CD4-positive, alpha-beta T cell treated with Interleukin-1 beta for 1 hour (primary cell): ENCODE measurements around the gene LRP2.
A peak's percentile ranks its signal among the peaks of the same experiment; 100 is the strongest.
"Not testable (repeated sequence)": the region's sequence is repeated elsewhere in the genome, so short reads cannot be mapped to it uniquely, and the experiment has no call there.

Experiments used
- DNase-seq, 2 donors: peaks; one replicate each; pipeline ENCODE4 v3.0.0-alpha.2; 2020 to 2022

Gene LRP2

DNA sequence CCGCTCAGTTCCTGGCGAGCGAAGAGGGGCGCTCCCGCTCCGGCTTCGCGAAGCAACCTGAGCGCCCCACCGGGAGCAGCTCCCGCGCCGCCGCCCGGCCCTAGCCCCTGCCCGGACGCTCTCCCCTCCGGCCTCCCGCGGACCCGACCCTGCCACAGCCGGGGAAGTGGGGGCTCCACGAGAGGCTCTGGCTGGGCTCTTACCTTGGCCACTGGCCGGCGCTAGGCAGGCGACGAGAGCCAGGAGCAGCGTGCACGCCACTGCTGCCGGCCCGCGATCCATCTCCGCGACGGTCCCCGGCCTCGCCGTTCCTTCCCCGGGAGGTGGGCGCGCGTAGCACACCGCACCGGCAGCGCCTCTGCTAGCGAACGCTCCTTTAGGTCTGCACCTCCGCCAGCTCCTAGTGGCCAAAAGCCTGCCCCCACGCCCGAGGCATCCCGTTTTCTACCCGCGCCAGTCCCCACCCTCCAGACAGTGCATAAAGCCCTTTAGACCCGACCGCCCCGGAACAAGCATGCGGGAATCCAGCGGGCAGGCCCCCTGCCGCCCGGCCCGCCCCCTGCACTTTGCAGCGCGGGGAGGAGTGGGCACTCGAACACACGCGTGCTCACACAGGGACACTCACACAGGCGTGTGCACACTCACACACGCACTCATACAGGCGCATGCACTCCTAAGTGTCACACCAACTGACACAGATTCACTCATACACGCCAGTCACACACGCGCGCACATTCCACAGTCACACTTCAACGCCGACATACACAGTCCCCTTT is at the start of gene LRP2:
TSS of gene LRP2 (minus strand) at position 417 of the 776 bp plus-strand sequence. CDS start at position 282, 135 bp downstream.
- DNase-seq, result peak in 1 of 2 donors; percentile 21

DNA sequence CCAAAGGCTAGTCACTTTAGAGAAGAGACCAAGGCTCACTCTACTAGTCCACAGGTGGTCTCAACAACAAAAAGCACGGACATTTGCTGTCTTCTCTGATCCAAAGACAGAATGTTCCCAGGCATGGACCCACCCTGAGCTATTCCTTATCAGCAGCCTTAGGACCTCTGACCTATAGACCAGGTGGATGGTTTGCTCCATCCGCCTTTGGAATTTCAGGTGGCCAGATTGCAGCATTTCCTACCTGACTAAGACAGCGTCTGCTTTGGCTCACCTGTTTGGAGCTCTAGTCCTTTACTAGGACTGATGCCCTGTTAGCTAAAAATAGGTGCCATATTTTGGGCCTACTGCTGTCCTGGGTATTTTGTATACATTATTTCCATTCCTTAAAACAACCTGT is 44.6 kb upstream of the LRP2 start:
- no peak for DNase-seq

DNA sequence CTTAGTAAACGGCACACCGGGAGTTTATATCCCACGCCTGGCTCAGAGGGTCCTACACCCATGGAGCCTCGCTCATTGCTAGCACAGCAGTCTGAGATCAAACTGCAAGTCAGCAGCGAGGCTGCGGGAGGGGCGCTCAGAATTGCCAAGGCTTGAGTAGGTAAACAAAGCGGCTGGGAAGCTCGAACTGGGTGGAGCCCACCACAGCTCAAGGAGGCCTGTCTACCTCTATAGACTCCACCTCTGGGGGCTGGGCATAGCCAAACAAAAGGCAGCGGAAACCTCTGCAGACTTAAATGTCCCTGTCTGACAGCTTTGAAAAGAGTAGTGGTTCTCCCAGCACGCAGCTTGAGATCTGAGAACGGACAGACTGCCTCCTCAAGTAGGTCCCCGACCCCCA is 37.2 kb upstream of the LRP2 start:
- DNase-seq, result not testable (repeated sequence)

DNA sequence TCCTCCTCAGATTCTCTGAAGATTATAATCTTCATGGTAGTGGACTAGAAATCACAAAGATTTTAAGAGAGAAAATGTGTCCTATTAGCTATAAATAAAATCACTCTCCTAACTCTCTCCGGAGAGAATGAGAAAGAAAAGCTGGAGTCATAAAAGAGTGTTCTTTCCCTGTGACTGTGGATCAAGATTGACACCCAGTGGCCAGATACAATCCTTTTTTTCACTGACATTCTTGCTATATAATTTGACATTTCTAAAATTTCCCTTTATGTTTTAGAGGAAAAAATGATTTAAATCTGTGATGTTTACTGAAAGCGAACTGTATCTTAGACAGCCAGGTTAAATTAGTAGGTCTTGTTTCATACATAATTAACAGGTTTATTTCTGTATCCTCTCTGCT is 35.4 kb upstream of the LRP2 start:
- DNase-seq, result no peak

DNA sequence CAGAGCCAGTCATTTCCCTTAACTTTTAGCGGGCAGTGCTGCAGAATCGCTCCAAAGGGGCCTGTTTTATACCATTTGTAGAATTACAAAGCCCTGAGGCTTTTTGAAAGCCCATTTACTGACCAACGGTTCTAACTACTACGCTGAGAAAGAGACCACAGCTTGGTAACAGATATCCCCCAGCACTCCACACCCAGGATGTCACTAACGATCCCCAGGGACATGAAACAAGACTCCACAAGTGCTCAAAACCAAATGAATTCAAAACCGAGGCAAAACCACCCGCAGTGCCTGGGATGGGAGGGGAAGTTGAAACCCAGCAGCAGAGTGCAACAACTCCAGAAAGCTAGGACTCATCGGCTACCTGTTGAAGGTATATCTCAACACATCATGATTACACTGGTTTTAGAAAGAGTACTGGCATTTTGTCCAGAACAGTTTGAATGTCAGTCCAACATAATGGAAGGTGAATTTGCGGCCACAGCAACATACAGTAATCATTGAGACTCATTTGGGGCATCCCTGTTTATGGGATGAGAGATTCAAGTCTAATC is 33.6 kb upstream of the LRP2 start:
- DNase-seq, result no peak

DNA sequence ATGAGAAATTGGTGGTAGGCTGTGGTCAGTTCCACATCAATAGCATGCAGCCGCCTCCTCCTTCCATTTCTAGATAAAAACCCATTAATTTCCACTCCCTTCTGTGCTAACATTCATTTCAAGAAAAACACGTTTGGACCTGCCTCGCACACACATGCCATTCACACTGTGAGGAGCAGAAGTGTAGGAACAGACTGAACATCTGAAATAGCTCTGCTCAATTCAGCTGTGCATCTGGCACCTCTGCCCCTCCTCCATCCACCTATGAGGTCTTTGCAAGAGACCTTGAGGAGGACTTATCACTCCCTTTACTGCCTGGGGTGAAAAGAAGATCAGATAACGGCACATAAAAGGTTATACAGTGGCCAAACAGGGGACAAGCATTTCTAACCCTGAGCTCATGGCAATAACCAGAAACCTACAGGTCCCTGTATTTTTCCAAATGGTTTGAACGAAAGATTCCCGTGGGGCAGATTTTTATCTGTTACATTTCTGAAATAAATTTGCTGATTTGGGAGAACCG is 30.8 kb upstream of the LRP2 start:
- DNase-seq, result no peak

DNA sequence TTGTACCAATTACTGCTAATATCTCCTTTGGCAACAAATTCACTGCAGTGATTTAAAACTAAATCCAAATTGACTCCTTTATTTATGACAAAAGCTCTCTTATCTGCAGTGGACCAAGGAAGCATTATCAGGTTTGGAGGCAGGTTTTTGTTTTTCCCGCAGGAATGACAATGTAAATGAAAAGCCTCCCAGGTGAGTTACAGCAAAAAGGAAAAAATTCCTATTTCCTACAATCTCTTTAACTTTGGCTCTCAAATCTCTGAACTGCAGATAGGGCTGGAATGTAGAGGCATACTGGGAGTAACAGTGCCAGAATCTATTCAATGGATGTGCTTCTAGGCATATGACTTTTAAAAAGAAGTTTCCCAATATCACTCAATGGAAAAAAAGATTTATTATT is 28.9 kb upstream of the LRP2 start:
- DNase-seq, result no peak

DNA sequence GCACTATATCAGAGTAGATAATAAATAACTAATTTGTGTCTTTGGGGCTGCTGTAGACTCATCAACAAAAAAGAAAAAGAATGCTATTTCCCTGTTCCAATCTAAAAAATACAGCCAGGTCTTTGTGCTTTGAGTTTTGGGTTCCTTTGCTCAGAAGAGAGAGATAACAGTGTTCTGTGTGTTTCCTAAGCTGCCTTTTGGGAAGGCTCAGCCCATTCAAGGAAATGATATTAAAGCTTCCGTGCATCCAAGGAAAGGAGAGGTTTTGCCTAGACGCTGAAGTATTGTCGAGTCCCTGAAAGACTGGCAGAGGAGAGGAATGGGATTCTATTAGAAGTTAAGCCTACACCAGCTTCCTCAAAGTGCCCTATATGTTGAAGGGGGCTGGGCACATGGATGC is 25.8 kb upstream of the LRP2 start:
- DNase-seq, result no peak

DNA sequence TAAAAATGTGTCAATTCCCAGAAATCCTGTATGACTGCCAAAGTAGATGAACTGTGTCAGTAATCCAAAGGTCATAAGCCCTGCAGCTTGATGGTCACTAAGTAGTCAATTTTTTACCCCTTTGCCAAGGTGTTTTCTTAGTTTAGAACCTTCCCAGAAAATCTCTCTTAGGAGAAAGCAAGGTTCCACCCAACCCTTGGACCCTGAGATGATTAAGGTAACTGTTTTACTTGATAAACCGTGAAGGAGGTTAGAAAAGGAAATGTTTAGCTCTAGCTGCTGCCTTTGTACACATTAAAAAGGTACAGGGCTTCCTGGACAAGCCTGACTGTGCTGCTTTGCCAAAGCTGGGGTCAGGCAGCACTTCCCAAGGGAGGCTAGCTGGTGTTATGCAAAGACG is 24.4 kb upstream of the LRP2 start:
- no peak for DNase-seq

DNA sequence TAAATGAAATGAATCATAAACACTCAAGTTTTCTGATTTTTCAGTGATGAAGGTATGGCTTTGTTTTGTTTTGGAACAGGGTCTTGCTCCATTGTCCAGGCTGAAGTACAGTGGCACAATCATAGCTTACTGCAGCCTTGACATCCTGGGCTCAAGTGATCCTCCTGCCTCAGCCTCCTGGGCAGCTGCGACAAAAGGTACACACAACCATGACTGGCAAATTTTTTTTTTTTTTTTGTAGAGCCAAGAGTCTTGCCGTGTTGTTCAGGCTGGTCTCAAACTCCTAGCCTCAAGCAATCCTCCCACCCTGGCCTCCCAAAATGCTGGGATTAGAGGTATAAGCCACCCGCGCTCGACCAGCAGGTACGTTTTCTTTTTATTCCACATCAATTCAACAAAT is 22.5 kb upstream of the LRP2 start:
- no peak for DNase-seq

DNA sequence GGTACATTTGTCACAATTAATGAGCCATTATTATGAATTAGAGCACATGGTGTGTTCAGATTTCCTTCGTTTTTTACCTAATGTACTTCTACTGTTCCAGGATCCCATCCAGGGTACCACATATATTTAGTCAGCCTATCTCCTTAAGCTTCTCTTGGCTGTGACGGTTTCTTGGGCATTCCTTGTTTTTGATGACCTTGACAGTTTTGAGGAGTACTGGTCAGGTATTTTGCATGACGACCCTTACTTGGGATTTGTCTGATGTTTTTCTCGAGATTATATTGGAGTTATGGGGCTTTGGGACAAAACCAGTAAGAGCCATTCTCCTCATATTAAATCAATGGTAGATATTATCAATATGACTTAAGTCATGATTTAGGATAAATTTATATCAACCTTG is 10.2 kb upstream of the LRP2 start:
- DNase-seq, result no peak

DNA sequence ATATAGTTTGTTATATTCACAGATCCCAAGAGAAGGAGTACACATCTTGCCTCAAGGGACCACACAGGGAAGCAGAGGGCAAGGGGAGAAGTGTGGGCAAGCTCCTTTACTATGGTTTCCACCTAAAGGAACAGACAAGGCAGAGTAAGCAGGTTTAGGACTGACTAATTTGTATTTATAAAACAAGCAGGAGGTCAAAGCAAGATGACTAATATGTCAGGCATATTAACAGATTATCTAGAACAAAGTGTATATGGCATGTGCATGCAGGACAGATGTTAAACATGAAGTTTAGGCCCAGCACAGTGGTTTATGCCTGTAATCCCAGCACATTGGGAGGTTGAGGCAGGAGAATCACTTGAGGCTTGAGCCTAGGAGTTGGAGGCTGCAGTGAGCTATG is 3.7 kb upstream of the LRP2 start:
- no peak for DNase-seq

DNA sequence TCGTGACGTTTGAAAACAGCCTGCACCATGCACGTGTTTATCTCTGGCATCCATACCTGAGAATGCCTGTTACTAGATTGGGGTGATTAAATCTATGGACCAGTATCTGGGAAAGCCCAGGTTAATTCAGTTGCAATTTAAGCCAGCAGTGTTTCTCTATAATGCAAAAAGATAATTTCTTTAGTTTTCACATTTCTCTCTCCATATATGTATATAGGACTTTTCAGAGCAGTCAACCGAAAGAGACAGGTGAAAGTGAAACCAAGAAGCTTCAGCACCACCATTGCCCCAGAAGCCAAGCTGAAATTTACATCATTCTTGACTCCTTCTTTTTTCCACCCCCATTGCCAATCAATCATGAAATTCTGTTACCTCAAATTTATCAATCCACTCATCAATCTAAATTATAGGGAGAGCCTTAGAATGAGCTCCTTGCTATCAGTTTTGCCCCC is 2.7 kb upstream of the LRP2 start:
- DNase-seq, result peak in 1 of 2 donors; percentile 8

DNA sequence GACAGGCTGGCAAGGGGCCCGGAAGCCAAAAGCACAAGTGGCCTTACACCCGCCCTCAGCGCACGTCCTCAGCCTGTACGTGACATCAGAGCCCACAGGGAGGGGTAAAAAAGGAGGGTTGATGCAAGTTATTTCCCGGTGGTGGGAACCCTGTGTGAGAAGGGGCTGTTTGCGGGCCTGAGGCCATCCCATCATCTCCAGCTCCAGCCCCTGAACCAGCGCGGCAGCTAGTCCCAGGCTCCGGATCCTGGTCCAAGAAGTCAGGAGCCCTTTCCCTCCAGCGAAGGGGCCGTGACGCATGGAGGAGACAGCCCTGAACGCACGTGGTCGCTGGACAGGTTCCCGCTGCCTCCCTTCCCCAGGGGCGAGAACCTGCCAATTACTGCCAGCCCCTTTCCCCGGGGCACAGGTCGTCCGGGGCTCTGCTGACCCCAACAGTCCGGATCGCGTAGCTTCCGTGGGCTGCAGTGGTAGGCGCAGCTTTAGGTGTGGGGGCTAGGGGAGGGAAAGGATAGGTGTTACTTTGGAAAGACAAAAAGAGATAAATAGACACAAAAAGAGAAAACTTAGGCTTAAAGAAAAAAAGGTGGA is 1.3 kb upstream of the LRP2 start:
- DNase-seq, result peak; percentile 24 to 44

DNA sequence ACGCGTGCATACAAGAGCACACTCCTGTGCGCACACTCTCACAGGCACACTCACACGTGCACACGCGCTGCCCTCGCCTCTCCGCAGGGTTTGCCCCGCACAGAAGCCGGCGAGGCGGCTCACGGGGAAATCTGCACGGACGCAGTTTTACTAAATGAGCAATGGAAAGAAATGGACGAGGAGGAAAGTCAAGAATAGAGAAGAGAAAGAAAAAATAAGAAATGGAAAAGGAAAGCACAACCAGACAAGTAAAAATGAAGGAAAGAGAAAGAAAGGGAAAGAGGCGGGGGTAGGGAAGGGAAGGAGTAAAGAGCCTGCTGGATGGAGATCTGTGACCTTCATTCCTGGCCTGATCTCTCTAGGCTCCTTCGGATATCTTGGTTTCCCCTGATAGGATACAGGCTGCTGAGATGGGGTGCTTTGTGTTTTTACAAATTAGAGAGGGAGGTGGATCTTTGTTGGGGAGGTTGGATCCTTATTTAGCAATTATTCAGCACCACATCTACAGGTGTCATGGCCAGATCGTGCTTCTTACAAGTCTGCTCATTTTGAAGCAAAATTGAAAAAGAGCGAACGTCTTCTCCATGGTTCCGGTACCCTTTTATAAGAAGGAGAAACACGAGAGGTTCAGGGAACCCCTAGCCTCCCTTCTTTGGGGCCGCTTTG is 693 bp upstream of the LRP2 start:
- no peak for DNase-seq

DNA sequence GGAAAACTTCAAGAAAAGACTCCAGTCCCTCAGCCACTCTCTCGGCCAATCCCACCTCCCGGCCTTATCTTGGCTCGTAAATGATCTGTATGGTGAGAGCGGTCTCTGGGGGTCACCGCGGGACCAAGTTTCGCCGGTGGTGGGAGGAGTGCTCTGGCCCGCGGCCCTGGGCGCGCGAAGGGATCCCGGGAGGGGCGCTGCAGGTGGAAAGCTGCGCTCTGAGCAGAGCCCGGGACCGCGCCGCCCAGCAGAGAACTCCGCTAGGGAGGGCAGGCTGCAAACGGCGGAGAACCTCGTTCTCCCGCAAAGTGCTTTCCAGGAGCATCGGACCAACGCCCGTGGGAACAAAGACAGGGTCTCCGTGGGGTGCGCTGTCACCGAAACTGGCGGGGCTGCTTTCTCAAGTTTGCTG is 622 bp downstream of the LRP2 start:
- no peak for DNase-seq

DNA sequence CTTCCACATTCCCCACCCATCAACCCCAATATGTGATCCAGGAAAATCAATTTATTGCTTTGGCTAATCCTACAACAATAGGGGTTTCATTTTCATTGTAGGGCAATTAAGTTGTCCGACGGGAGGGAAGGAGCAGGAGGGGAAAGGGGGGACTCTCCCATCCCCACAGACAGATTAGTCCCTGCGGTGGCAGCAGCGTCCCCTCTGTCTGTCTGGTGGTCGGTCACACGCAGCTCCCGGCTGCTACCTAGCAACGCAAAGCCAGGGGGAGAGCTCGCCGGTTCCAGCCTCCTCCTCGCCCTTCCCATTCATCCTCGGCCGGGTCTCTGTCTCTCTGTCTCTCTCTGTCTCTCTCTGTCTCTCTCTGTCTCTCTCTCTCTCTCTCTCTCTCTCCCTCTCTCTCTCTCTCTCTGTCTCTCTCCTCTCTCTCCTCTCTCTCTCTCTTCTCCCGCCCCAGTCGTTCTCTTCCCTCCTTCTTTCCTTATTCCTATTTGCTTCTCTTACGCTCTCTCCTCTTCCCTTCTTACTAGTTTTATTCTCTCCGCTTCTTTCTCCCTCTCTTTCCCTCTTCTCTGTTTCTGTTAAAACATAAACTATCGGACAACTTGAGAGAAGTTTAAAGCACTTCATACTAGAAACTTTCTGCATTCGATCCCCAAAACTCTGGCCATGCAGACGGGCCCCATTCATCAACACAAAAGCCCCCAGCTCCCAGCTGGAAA is 1.2 kb downstream of the LRP2 start:
- DNase-seq, result no peak

DNA sequence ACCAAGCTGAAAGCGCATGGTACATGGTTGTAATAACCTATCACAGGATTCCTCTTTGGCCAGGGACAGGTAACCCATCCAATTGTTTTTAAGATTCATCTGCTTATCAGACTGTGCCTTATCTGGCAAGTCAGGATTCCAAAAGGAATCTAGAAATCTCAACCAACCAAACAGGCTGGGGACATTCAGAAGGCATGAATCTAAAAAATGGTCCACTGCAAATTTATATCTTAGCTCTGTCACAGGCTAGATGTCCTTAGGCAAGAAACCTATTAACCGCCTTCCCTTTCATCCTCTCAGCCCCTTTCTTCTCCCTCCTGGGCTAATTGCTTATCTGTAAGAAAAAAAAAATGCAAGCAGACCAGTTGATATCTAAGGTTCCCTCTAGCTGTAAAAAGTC is 4.3 kb downstream of the LRP2 start:
- no peak for DNase-seq

DNA sequence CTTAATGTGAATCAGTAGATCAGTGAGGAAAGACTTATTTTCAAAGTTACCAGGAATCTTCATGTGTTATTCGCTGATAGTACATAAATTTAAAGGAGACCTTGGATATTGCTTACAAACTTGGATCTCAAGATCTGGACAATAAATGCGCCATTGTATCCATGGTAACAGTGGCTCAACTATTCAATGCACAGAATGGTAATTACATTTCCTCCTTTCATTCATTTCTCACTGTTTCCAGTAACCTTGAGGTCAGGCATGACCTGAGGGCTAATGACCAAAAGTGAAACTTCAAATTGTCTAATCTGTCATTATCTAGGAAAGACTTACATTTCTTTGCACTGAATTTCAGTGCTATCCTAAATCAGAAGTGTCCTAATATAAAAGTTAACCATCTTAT is 8.1 kb downstream of the LRP2 start:
- DNase-seq, result no peak

DNA sequence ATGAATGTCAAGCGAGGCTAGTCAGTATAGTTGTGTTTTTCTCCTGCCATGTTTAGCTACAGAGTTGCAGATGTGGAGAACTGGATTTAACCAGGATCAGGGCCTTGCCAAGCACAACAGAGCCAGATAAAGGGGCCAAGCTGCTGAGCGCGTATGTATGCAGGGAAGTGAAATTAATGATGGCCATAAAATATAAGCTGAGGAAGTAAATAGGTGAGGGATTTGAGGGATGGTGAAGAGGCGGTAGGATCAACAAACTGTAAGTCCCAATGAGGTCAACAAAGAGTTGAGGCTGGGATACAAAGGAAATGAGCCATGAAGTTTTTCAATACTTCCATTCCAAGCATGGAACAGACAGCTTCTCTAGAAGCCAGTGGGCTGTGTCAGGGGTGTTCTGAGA is 10.6 kb downstream of the LRP2 start:
- DNase-seq, result no peak

DNA sequence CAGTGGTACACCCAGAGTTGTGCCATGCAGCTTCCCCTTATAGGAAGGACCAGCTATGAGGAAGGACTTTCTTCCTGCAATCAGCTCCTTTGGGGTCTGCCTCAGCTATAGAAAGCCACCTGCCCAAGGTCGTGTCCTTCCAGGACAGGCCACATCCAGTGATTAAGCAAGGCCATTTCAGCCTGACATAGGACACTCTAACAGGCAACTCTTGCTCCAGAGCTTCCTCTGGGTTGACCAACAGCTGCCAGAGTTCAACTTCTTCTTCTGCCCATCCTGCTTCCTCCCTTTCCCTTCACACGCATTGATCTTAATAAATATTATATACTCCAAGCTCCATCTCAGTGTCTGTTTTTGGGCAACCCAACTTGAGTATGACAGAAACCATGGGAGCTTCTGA is 12.8 kb downstream of the LRP2 start:
- no peak for DNase-seq

DNA sequence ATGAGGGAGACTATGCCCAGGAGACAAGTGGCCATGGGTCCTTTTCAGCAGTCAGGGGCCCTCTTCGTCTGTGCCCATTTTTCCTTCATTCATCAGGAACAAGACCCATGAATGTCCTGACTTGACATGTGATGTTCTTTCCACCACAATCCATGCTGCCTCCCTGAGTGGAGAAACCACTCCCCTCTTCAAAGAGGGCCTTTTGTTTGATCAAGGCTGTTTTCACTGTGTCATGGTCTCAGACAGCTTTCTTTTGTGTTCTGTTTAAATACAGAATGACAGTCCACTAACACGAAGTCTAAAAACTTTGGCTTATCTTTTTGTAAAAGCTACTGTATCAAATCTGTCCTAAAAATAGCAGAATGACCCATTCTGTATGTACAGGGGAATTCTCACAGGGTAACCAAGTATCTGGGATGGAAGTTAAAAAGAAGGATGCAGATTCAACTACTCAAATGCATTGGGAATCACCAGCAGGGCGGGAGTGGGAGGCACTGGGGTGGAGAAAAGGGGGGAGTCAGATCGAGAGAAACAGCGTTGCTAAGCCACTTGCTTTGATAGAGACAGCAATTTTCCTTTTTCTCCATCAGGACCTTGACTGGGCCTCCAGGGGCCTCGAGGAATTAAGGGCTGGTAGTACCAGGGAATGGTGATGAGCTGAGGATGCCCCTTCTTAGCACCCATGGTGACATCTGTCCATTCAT is 13.9 kb downstream of the LRP2 start:
- no peak for DNase-seq
